HepG2 (cell line): ENCODE measurements around the gene ADIPOR2.
"Not testable (repeated sequence)": the region's sequence is repeated elsewhere in the genome, so short reads cannot be mapped to it uniquely, and the experiment has no call there.

Experiments used
- CCDC6 ChIP-seq: sonication (generic); formaldehyde crosslinking; IDR thresholded peaks from 2 replicates; pipeline ENCODE4 v1.8.1; 2022; ENCODE audit warnings: mild to moderate bottlenecking, missing genetic modification reagents, moderate library complexity
- ELF4 ChIP-seq: sonication (generic); formaldehyde crosslinking; IDR thresholded peaks from 2 replicates; pipeline ENCODE4 v1.5.0; 2020; ENCODE audit warnings: missing genetic modification reagents, mild to moderate bottlenecking, moderate library complexity, borderline replicate concordance
- ZNF343 ChIP-seq: sonication (generic); formaldehyde crosslinking; IDR thresholded peaks from 2 replicates; pipeline ENCODE4 v1.4.0; 2020; ENCODE audit warnings: mild to moderate bottlenecking, missing genetic modification reagents

DNA sequence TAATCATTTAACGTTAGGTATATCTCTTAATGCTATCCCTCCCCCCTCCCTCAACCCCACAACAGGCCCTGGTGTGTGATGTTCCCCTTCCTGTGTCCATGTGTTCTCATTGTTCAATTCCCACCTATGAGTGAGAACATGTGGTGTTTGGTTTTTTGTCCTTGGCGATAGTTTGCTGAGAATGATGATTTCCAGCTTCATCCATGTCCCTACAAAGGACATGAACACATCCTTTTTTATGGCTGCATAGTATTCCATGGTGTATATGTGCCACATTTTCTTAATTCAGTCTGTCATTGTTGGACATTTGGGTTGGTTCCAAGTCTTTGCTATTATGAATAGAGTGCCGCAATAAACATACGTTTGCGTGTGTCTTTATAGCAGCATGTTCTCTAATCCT lies 42.8 kb downstream of the ADIPOR2 start:
- TF ChIP-seq CCDC6 (CRISPR knock-in tag); ELF4; ZNF343 (CRISPR knock-in tag): not testable (repeated sequence)
